T follicular helper cell (primary cell): Measurements from ENCODE around the gene TREML1.

Experiments used
- DNase-seq: peaks from one replicate; pipeline ENCODE4 v3.0.0-alpha.2; 2020; ENCODE audit warnings: low read depth

Gene TREML1

DNA sequence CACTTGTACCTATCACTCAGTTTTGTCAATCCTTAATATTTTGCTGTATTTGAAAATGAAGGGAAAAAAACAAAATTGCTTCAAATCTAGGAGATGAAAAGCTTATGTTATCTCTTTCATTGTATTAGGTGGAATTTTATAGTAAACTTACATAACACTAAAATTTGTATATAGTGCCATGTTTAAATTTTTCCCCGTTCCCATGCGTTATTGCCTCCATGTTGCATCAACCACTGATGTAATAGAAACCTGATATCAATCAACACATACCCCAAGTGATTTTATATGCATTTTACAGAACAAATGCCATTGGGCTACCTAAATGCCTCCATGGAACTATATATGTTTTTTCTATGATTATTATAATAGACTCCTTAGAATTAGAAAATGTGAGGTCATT is 23.5 kb upstream of the TREML1 start:
- no peak for DNase-seq

DNA sequence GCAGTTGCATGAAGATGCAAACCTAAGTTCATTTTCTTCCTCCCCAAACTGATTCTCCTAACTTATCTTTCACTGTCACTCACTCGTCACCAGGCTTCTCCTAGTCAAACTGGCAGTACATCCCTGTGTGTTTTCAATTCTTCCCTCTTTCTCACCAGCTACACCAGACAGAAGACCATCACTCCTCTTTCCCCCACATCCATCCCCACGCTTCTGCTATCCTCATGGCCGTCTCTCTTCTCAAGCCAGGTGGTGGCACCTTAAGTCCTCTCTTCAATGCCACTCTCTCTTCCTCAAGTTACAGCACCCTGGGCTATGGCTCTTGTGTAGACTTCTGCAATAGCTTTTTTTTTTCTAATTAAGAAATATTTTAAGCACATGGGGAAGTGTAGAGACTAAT is 23.1 kb upstream of the TREML1 start:
- DNase-seq, result no peak

DNA sequence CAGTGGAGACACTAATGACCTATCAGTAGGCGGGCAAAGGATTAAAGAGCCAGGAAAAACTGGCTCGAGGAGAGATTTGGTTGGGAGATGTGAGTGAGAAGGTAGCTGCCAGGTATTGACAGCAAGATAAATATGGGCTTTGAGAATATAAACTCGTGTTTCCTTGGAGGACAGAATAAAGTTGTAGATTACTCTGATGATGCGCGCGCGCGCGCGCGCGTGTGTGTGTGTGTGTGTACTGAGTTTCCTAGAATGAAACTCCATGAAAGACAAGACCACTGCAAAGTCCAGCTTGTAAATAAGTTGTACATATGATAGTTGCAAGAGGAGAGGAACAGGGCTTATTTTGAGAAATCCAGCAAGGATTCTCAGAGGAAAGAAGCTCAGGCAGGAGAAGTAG is 22.0 kb upstream of the TREML1 start:
- no peak for DNase-seq

GRCh38 chr6:41175084-41175483 is 20.9 kb upstream of the TREML1 start:
- DNase-seq, result no peak

DNA sequence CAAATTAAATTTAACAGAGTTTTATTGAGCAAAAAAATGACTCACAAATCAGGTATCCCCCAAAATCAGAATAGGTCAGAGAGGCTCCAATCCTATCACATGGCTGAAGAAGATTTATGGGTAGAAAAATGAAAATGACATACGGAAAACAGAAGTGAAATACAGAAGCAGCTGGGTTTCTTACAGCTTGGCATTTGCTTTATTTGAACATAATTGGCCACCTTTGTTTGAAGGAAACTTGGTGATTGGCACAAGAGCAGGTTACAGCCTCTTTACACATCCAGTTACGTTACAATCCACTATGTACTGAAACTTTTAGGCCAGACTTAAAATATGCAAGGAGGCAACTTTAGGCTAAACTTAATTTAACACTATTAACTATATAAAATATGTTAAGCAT is 20.5 kb upstream of the TREML1 start:
- DNase-seq, result no peak

DNA sequence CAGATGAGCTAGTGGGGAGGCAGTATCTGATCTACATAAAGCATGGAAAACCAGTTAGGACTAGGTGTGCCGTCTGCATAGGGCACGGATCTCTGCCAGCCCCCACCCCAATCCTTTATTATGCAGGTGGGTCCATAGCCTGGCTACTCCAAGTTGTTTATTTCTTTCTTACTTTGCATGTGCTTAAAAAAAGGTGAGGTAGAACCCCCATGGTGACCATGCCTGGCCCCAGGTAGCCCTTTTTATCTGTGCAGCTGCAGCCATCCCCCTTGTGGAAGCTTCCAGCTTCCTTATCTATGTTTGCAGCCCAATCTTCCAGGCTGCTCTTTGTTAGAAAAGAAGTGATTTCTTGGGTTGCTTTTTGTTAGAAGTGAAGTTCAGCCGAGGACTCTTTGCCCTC is 17.8 kb upstream of the TREML1 start:
- DNase-seq, result no peak

- no peak for DNase-seq
Observed at GRCh38 chr6:41170547-41171160, 16.5 kb upstream of the TREML1 start.

GRCh38 chr6:41167173-41167963 is 13.2 kb upstream of the TREML1 start:
- no peak for DNase-seq

DNA sequence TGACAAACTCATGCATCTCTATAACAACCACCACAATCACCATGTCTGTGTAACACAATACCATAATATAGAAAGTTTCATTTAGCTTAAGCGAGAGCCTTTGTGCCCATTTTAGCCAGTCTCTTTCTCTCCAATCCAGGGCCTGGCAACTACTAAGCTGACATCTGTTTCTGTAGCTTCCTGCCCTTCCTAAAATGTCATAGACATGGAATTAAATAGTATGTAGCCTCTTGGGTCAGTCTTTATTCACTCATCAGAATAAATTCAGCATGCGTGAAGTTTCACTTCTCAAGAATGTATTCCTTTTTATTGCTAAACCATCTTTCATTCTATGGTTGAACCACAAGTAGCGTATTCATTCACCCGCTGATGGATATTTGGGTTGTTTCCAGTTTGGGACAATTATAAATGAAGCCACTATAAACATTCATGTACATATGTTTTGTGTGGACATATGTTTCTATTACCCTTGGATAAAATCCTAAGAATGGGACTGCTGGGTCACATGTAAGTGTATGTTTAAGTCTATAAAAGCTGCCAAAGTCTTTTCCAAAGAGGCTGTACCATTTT is 10.5 kb upstream of the TREML1 start:
- no peak for DNase-seq

DNA sequence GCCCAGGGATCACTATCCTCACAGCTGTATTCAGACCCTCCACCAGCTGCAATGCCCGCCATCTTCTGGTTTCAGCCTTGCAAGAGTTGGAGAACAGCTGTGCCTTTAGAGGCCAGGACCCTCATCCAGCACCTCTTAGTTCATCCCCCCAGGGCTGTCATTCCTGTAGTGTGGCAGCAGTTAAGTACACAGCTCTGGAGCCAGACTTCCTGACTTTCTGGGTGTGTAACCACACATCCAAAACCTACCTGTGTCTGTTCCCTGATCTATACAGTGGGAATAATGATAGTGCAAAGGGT is 9.2 kb upstream of the TREML1 start:
- no peak for DNase-seq

GRCh38 chr6:41162687-41163418 is 8.7 kb upstream of the TREML1 start, which contains the start of gene TREM2:
Gene TREM2, minus strand, starts transcription at chr6:41163116. Its CDS starts 34 bp downstream, at chr6:41163082.
- no peak for DNase-seq

- DNase-seq, result no peak
Observed at GRCh38 chr6:41161851-41162552, 7.9 kb upstream of the TREML1 start.

DNA sequence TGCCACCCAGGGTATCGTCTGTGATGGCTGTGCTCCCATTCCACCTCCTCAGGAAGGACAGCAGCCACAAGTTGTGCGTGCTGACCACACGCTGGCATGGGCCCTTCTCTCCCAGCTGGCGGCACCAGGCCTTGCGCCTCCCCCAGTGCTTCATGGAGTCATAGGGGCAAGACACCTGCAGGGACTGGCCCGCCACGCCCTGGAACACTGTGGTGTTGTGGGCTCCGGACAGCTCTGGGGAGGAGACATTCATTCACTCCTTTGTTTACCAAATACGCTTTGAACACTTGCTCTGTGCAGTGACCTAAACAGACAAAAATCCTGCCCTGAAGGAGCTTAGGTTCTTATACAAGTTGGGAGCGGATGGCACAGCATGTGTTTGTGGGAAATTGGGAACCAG is 7.2 kb upstream of the TREML1 start:
- no peak for DNase-seq

- DNase-seq, result no peak
Observed at GRCh38 chr6:41160933-41161332, 6.8 kb upstream of the TREML1 start.

DNA sequence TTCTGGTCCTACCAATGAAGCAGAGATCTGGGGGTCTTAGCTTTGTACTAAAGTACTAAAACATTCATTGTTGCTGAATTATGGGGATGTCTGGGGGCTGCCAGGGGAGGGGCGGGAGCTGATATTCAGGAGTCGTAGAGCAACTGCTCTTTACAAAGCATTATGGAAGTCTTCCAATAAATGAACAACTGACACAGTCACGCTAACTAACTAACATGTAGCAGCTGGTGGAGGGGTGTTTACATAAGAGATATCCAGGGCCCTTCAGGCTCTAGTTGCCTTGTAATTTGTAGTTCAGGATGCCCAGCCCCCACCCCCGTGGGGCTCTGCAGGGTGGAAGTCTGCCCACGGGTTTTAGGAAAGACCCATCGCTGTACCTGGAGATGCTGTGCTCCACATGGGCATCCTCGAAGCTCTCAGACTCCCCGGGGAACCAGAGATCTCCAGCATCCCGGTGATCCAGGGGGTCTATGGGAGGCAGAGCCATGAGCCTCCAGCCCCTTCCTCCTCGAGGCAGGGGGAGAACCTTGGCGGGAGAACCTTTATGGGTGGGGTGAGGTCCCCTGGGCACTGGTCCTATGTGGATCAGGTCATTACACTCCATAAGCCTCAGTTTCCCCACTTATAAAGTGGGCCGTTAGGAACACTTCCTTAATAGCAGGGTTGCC is 5.4 kb upstream of the TREML1 start:
- DNase-seq, result no peak

DNA sequence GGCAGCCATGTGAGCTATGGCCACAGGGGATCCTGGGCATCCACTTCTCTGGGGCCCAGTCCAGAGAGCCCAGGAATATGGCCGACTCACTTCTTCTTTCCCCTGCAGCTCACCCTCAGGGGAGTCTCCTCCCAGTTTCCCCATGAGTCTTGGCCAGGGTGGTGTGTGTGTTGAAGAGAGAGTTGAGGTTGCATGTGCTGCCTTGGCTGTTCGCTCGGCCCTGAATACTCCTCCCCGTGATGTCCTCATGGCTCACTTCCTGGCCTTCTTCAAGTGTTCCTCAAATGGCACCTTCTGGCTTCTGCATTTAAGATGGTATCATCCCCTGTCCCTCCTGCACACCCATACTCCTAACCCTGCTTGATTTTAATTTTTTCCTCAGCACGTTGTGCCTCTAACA is 3.2 kb upstream of the TREML1 start:
- DNase-seq, result no peak

GRCh38 chr6:41156771-41157170 is 2.6 kb upstream of the TREML1 start:
- DNase-seq, result no peak

GRCh38 chr6:41156001-41156400 is 1.9 kb upstream of the TREML1 start:
- DNase-seq, result no peak

DNA sequence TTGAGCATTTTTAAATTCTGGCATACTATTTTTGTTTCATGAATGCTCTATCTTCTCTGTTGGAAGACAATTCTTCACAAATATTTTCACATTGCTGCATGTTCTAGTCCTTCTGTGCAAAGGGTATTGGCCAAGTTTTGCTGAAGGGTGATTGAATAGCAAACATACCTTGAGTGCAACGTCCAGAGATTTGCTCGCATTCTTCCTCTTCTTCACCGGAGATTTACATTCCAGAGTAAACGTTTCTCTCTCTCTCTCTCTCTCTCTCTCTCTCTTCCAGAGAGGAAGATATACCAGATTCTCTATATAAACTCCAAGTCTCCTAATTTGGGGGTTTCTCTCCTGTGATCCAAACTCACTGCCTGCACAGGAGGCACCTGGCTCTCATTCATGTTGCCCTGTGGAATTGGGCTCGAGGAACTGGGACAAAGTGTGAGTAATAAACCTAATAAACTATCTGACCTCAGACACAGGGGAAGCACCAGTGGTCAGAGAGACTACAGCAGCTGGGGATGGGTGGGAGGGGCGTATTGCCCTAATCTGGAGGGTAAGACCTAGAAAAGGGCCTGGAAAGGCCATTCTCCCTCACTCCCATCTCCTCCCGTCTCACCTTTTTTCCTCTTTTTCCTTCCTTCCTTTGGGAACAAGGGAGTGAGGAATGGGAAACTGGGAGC is 1.1 kb upstream of the TREML1 start:
- DNase-seq, result no peak

DNA sequence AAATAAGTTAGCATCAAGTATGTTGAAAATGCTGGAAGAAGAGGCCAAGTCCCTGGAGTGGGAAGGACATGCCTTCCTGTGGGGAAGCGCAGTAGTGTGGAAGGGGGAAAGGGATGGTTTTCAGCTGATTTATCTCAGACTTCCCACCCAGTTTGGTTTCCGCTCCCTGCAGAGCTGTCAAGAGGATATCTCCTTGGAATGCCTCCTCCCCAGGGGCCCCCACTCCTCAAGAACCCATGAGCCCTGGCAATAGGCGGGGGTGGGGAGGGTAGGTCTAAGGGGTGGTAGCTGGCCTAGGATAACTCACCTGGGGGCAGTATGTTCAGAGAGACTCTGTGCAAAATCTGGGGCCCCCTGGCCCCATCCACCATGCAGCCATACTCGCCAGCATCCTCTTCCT is 696 bp downstream of the TREML1 start:
- no peak for DNase-seq

DNA sequence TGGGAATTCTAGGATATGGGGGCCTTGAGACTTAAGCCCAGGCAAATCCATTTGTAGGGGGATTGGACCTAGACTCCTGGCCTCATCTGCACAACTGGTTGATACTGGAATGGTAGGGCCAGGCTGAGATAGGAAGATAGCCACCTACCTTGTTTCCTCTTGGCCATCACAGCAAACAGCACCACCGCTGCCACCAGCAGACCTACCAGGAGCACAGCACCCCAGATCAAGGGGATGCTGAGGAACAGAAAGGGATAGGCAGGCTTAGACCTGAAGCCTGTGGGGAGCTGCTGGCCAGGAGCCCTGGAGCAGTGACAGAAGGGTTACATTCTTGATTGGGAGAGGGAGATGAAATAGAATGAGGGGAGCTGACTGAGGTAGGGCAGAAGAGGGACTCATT is 3.5 kb downstream of the TREML1 start:
- DNase-seq, result no peak
